Erythroblast (primary cell): ENCODE data around the gene COQ8A.

Source experiments
- GATA1 ChIP-seq: IDR thresholded peaks from 2 replicates; pipeline ENCODE4 v1.6.1; 2011; ENCODE audit warnings: low read depth, mild to moderate bottlenecking, control low read depth, low read length, moderate library complexity
- POLR2A ChIP-seq: IDR thresholded peaks from 2 replicates; pipeline ENCODE4 v1.6.1; 2011; ENCODE audit warnings: mild to moderate bottlenecking, low read length

DNA sequence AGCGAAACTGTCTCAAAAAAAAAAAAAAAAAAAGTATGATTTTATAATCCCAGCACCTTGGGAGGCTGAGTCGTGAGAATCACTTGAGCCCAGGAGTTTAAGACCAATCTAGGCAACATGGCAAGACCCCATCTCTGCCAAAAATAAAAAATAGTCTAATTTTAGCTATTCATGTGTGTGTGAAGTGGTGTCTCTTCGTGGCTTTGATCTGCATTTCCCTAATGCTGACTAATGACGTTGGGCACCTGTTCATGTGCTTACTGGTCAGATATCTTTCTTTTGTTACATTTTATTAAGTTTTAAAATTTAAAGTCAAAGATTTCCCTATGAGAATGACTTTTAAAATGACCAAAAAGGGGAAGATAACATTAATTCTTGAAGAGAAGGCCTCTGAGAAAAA lies 38.7 kb upstream of the COQ8A start:
- TF ChIP-seq POLR2A = no peak
- TF ChIP-seq GATA1 = no peak
